SW480 (cell line): ENCODE data around the gene MRPL28.
A peak's percentile ranks its signal among the peaks of the same experiment; 100 is the strongest.
"Not testable (repeated sequence)": the region's sequence is repeated elsewhere in the genome, so short reads cannot be mapped to it uniquely, and the experiment has no call there.

Experiments used
- DNase-seq: peaks from one replicate; pipeline ENCODE4 v3.0.0-alpha.2; 2016; ENCODE audit warnings: low spot score

Gene MRPL28

DNA sequence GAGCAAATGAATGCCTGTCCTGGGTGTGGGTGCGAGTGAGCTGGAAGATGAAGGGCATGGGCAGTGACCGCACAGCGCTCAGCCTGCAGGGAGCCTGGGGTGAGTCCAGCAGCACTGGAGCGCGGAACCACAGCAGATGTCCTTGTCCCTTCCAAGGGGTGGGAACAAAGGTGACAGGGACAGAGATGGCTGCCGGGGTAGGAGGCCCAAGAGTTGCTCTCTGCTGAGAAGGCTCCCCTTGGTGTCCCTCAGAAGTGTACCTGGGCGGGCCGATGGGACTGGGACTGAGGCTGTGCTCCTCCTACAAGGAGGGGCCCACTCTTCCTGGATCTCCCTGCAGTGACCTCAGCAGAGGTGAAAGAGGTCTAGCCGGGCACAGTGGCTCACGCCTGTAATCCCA lies 19.0 kb upstream of the MRPL28 start:
- DNase-seq, result no peak

- not testable (repeated sequence) for DNase-seq
Measured at GRCh38 chr16:387761-388666, 17.7 kb upstream of the MRPL28 start.

DNA sequence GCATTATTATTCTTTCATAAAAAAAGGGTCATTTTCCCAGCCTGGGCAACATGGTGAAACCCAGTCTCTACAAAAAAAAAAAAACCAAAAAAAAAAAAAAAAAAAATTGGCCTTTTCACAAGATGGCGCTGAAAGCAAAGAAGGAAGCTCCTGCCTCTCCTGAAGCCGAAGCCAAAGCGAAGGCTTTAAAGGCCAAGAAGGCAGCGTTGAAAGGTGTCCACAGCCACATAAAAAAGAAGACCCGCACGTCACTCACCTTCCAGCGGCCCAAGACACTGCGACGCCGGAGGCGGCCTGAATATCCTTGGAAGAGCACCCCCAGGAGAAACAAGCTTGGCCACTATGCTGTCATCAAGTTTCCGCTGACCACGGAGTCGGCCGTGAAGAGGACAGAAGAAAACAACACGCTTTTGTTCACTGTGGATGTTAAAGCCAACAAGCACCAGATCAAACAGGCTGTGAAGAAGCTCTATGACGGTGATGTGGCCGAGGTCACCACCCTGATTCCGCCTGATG lies 16.4 kb upstream of the MRPL28 start:
- no peak for DNase-seq

- peak; percentile 88 for DNase-seq
Measured at GRCh38 chr16:383326-384051, 13.2 kb upstream of the MRPL28 start.

GRCh38 chr16:381789-382717 lies 11.7 kb upstream of the MRPL28 start, which contains the start of gene PGAP6:
Gene PGAP6, minus strand, starts transcription at chr16:381978. Its CDS starts 157 bp downstream, at chr16:381821.
- peak; percentile 49 for DNase-seq

- no peak for DNase-seq
Measured at GRCh38 chr16:381012-381788, 10.9 kb upstream of the MRPL28 start.

DNA sequence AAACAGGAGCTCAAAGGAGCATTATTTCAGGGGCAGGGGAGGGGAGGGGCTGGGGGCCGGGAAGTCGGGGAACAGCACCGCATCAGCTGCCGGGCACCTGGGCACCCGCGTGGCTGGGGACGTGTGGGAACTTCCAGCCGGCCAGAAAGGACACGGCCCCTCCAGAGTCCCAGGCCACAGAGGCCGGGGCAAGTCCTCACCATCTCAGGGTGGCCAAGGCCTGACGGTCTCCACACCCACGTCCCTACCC lies 10.3 kb upstream of the MRPL28 start:
- DNase-seq, result no peak

GRCh38 chr16:379961-380761 lies 9.8 kb upstream of the MRPL28 start:
- no peak for DNase-seq

GRCh38 chr16:379183-379960 lies 9.0 kb upstream of the MRPL28 start:
- no peak for DNase-seq

- no peak for DNase-seq
Measured at GRCh38 chr16:378821-379182, 8.5 kb upstream of the MRPL28 start.

- not testable (repeated sequence) for DNase-seq
Measured at GRCh38 chr16:378113-378820, 7.9 kb upstream of the MRPL28 start.

DNA sequence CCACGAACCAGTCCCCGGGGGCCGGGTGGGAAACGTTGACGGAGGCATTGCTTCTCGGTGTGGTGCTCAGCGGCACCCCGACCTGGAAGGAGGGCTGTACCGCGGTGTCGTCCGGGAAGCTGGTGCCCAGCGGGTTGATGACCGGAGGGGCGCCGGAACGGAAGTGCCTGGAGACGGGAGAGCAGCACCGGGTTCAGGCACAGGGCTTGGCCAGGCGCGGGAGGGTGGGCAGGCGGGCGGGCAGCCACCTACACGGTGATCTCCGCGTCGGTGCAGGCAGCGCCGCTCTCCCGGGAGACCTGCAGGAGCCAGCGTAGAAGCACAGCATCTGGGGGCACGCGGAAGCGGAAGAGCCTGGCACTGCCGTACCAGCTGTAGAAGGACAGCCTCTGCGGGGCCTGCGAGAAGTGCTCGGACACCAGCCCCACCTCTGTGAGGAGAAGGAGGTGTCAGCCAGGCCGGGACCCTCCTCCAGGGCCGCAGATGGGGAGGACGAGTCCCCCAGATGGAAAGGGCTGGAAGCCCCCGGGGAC lies 7.1 kb upstream of the MRPL28 start:
- DNase-seq, result no peak

GRCh38 chr16:376817-377418 lies 6.6 kb upstream of the MRPL28 start:
- no peak for DNase-seq

DNA sequence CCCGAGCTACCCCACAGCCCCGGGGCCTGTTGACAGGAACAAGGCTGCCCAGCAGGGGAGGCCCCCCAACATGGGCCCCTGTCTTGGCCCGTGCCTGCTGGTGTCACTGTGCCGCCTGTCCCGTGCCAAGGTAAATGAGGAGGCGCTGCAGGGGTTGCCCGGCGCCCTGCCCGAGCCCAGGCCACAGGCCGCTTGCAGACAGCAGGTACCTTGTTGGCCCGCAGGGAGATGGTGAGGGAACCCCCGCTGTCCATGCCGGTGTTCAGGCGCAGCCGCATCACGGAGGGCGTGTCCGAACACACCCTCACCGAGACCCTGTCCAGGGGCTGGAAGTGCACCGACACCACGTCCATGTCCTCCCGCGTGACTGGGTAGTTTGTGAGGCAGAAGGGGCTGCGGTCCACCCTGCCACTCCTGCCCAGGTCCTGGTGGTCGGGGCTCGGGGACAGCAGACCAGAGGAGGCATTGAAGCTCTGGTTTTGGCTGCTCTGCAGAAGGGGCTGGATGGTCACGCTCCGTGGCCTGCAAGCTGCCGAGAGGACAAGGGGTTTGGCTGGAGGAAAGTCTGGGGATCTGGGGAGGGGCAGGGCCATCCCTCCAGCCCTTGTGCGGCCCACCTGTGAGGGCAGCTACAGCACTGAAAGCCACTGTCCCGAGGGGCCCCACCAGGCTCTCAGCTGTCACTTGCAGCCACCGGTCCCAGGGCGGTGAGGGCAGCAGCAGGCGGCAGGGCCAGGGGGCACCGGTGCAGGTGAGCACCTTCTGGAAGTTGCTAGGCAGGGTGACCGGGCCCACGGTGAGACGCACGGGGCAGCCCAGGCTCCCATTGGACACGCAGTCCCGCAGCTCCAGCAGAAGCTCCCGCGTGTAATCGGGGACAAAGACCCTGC lies 5.8 kb upstream of the MRPL28 start:
- DNase-seq, result no peak

- no peak for DNase-seq
Measured at GRCh38 chr16:375212-375611, 4.9 kb upstream of the MRPL28 start.

- no peak for DNase-seq
Measured at GRCh38 chr16:374616-374926, 4.2 kb upstream of the MRPL28 start.

DNA sequence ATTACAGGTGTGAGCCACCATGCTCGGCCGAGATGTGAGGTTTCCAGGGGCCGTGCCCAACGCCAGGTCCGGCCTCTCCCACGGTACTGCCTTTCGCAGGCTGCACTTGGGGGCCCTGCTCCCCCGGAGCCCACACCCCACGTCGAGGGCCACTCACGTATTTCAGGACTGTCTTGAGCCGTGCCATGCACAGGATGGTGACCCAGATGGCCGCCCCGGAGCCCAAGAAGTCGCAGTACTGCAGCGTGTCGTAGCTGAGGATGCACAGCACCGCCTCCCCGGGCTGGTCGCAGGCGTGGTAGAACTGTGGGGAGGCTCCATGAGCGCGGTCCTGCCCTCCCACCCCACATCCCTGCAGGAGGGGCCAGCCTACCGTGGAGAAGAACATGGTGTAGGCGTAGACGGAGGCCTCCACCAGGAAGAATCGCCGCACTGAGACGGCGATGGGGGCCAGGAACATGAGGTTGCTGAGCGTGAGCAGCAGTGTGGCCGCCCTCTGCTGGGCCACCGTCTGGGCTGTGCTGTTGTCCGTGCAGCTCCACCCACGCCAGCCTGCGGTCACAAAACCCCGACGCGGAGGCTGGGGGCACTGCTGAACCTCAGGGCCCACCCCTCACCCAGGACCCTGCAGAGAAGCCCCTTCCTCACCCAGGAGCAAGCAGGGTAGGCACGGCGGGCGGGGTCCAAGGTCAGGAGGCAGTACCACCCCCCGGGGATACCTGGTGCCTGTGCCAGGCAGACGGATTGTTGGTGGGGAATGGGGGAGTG lies 3.7 kb upstream of the MRPL28 start:
- DNase-seq, result no peak
